GM19468 (cell line): ENCODE data around the gene KATNB1.
"Not testable (repeated sequence)": the region's sequence is repeated elsewhere in the genome, so short reads cannot be mapped to it uniquely, and the experiment has no call there.

Experiments
- ATAC-seq: cut with Tn5 transposase; IDR thresholded peaks from one replicate; pipeline ENCODE4 v1.9.1; 2021; ENCODE audit warnings: mild to moderate bottlenecking, moderate library complexity, moderate number of reproducible peaks; ENCODE audit not compliant: unreplicated experiment; ENCODE audit errors: extremely low read depth

Gene KATNB1

DNA sequence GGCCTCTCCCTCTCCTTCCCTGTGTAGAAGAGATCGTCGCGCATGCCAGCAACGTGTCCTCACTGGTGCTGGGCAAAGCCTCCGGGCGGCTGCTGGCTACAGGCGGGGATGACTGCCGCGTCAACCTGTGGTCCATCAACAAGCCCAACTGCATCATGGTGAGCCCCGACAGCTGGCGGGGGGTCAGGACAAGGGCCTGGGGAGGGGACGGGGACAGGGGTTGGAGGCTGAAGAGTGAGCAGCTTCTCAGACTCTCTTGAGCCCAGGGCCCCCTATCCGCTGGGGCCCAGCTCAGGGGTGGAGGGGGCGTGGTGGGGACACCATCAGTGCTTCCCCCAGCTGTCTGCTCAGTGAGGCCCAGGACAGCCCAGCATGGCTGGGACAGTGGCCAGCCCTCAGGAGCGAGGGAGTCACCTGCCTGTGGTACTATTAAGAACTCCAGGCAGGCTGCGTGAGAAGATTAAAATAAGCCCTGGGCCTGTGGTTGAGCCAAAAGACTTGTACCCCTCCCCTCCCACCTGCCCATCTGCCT lies 6.2 kb downstream of the KATNB1 start:
- ATAC-seq = no peak

DNA sequence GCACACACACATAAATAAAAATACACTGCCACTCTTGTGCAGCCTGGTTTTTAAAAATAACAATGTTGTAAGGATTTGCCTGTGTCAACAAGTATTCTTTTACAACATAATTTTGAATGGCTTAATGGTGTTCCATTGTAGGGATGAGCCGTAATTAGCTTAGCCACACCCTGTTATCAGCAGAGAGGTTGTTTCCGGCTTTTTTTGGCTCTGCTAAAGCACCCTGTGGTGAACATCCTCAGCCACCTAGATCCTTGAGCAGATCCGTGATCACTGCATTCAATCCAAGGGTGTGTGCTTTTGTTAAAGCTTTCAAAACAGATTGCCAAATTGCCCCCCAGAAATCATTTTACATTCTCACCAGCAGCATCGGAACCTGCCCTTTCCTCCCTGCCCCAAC lies 7.0 kb downstream of the KATNB1 start:
- no peak for ATAC-seq

DNA sequence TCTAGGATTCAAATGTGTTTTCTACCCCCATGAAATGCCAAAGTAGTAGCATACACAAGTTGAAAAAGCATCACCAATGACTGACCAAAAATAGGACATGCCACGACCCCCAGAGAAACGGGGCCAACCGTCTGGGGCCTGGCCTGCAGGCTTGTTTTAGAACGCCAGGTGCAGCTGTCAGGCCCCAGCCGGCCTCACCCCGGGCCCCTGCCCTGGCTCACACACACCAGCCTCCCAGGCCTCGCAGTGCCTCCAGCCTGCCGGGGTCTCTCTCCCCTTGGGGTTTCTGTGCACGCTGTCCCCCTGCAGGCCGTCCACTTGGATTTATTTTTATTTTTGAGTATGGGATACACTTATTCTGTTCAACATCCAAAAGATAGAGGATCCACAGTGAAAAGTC lies 7.9 kb downstream of the KATNB1 start:
- ATAC-seq = no peak

DNA sequence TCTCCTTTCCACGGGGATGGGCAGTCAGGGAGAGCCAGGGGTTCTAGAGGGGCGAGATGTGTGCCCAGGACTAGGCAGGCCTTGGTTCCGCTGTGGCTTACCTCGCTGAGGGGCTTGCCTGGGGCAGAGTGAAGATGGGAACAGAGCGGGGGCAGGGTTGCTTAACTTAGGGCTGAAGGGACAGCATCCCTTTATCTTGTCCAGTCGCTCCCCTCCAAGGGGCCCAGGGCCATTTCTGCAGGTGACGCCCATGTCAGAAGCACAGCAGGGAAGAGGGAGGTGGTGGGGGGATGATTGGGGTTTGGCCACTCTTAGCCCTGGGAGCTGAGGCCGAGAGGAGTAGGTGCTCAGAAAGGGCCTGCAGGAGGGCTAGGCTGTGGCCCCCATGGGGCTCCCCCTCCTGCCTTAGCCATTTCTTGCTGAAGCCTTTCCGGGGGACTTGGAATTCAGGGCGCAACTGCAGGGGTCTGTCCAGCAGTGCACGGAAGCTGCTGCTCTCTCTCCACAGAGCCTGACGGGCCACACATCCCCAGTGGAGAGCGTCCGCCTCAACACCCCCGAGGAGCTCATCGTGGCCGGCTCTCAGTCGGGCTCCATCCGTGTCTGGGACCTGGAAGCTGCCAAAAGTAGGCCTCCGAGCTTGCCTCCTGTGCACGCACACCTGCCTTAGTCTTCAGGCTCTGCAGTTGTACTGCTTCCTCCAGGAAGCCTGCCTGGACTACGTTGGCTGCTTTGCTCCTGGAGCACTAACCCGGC lies 8.5 kb downstream of the KATNB1 start:
- ATAC-seq = no peak

DNA sequence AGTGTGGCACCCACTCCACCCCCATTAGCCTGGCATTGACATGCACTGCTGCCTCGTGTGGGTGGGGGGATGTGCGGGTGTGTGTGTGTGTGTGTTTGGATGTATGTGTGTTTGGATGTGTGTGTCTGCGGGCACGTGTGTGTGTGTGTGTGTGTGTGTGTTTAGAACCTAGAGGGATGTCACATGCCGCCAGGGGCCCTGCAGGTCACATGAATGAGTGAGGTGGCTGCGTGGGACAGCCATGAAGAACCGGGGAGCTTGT lies 9.0 kb downstream of the KATNB1 start:
- ATAC-seq = no peak

DNA sequence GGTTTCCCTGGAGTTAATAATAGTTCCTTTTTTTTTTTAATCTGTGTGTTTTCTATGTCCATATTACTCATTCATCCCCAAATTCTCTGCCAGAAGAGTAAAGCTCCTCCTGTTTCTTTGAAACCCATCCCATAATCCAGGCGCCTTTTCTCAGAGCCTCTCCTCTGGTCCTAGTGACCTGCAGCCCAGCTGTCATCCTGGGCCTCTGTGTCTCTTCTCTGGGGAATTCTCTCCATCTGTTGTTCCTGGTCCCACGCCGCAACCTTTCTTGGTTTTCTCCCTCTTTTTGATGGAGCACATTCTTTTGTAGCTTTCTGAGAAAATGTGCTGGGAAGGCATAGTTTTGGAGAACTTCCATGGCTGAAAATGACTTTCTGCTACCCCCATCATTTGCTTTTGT lies 10.2 kb downstream of the KATNB1 start:
- ATAC-seq = no peak

DNA sequence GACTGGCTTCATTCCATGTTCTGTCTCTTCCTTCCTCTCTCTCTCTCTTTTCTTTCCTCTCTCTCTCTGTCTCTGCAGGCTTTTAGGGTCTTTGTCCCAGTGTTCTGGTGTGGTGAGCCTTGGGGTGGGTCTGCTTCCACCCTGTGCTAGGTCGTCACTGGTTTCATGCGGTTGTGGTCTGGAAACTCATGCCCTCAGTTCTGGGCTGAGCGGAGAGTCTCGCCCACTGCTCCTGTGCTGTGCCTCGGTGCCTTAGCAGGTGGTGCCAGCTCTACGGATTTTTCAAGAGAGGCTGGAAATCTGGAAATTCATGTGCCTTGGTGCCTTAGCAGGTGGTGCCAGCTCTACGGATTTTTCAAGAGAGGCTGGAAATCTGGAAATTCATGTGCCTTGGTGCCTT lies 10.7 kb downstream of the KATNB1 start:
- not testable (repeated sequence) for ATAC-seq

DNA sequence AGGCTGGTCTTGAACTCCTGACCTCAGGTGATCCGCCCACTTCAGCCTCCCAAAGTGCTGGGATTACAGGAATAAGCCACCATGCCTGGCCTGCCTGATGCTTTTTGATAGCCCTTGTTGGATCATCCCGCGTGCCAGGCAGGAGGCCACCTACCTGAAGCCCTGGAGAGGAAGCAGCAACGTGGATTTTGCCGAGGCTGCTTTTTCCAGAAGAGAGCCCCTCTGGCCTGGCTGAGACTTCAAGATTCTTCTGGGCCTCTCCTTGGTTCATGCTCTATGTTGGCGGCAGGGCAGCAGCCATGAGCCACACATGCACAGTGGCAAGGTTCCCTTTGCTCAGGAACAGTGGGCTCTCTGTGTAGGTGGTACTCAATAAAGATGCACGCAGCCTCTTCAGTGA lies 11.5 kb downstream of the KATNB1 start:
- no peak for ATAC-seq

DNA sequence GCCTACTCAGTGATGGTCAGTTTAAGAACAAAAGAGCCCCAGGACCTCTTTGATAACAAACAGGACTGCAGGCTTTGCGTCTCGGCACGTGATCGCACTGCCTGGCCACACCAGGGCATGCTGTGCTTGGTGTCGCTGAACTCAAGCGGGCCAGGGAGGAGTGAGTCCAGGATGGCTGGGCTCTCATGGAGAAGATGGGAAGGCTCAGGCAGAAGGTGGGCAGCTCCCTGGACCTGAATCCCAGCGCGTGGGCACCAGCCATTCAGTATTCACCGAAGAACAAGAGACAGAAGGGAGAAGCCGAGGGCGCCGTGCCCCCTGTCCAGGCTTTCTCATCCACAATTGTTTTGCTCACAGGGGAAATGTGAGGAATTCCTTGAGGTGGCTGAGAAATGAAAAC lies 11.9 kb downstream of the KATNB1 start:
- ATAC-seq = no peak

DNA sequence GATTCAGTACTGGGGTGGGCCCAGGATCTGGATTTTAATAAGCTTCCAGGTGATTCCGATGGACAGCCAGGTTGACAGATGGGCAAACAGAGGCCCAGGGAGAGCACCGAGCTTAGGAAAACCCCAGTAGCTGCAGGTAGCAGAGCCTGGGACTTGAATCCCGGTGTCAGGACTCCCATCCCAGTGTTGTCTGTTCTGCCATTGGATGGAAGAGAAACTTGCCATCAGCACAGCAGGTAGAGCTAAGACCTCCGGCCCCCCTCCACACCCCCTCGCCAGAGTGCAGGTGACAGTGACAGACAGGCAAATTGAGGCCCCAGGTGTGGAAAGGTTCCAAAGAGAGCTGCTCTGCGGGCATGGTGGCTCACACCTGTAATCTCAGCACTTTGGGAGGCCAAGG lies 12.4 kb downstream of the KATNB1 start:
- no peak for ATAC-seq

DNA sequence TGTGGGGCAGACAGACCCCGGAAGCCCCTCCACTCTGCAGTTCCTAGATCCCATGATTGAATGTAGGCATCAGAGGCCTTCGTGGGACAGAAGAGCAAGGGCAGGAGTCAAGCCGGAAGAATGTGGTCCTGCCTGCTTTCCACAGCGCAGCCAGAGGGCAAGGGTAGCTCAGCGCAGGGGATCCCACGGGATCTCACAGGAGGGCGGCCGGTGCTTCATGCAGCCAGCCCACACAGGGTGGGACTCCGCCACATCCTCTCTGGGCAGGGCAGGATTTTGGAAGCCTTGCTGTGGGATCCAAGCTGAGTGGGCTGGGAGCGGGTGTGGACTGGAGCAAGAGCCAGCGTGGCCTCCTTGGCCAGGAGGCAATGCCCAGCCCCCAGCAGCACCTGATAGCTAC lies 13.0 kb downstream of the KATNB1 start:
- ATAC-seq = no peak

DNA sequence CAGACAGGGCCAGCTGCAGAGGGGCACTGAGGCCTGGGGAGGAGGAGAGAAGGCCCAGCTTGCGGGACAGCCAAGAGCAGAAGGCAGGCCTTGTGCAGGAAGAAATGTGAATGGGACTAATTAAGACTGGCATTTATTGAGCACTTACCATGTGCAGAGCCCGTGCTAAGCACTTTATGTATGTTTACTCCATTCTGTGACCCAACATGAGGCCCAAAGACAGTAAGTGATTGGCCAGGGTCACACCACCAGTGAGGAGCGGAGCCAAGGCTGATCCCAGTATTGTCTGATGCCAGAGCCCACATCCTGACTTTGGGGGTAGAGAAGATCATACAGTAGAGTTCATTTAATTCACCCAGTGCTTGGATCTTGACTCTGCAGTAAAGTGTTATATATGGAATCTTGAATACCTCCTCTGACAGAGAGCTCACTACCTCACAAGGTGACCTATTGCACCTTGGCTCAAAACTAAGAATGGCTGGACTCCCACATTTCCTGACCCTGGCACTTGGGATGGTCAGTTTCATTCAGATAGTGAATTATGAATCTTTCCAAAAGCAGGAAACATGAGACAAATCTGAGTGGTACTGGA lies 13.6 kb downstream of the KATNB1 start:
- ATAC-seq = no peak

DNA sequence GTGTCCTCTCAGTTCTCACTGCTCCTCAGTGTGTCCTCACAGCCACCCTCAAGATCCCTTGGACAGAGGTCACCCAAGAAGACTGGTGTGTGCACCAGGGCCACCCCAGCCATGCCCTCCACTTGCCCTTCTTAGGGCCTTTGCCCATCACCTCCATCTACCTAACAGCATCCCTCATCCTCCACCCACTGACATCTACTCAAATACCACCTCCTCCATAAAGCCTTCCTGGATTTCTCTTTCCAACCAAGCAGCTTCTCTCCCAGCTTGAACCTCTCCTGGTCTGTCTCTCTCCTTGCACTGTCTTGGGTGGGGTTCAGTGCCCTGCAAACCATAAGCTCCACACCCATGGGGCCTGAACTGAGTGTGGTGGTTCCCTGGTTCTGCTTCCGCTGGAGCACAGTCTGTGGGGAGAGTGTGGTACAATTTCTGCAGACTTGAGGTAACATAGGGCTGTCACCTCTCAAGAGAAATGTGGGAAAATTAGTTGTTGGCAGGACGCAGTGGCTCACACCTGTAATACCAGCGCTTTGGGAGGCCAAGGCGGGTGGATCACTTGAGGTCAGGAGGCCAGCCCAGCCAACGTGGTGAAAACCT lies 14.4 kb downstream of the KATNB1 start:
- no peak for ATAC-seq

DNA sequence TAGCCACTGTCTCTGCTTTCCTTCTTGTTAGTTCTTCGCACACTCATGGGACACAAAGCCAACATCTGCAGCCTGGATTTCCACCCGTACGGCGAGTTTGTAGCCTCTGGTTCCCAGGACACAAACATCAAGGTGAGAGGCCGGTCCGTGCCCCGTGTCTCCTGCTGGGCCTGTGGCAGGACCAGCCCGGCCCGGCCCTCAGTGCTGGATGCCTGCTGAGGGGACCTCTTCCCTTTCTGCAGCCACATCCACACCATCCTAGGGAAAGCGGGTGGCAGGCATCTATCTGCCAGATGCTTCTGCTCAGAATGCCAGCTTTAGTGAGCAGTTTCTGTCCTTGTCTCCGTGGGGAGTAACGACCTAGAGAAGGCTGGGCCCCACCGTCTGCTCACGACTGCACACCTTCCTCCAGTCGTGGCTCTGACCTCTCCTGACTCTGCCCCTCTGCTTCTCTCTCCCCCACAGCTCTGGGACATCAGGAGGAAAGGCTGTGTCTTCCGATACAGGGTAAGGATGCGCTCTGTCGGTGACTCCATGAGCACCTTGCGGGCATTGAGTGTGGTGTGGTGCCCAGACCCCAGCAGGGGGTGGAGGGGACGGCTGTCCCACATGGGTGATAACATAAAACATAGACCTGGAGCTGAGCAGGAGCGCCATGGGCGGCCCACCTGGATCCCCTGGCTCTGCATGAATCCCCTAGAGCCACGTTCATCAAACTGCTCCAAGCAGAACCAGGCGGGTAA lies 15.4 kb downstream of the KATNB1 start:
- no peak for ATAC-seq

DNA sequence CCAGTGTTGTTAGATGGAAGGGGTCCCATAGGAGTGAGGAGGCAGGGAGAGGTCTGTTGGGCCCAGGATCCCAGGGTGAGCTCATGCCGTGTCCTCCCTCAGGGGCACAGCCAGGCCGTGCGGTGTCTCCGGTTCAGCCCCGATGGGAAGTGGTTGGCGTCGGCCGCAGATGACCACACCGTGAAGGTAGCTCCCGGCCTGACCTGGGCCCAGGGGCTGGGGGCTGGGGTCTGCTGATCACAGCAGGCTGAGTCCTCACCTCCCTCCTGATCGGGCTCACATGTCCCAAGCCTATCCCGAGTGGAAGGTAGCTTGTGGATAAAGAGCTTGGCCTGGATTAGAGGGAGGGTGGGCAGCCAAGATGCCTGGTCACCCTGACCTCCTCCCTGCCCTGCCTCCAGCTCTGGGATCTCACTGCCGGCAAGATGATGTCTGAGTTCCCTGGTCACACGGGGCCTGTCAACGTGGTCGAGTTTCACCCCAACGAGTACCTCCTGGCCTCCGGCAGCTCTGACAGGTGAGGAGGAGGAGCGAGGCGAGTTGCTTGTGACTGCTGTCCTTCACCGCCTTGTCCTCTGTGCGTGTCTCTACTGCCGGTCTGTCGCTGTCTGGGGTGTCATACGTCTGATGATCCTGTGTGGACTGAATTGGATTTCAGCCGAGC lies 16.1 kb downstream of the KATNB1 start:
- no peak for ATAC-seq

DNA sequence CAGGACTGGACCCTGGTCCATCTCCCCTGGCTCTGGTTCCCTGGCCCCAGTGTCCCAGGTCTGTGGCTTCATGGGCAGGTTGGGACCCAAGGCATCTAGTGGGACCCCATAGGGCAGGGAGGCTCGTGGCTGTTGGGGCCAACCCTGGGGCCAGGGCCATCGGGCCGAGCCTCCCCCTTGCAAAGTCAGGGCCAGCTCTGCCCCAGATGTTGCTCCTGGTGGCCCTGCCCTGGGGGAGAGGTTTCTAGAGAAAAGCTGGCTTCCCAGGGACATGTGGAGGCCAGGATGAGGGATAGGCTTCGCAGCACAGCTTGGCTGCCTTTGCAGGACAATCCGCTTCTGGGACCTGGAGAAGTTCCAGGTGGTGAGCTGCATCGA lies 16.6 kb downstream of the KATNB1 start:
- ATAC-seq = no peak

DNA sequence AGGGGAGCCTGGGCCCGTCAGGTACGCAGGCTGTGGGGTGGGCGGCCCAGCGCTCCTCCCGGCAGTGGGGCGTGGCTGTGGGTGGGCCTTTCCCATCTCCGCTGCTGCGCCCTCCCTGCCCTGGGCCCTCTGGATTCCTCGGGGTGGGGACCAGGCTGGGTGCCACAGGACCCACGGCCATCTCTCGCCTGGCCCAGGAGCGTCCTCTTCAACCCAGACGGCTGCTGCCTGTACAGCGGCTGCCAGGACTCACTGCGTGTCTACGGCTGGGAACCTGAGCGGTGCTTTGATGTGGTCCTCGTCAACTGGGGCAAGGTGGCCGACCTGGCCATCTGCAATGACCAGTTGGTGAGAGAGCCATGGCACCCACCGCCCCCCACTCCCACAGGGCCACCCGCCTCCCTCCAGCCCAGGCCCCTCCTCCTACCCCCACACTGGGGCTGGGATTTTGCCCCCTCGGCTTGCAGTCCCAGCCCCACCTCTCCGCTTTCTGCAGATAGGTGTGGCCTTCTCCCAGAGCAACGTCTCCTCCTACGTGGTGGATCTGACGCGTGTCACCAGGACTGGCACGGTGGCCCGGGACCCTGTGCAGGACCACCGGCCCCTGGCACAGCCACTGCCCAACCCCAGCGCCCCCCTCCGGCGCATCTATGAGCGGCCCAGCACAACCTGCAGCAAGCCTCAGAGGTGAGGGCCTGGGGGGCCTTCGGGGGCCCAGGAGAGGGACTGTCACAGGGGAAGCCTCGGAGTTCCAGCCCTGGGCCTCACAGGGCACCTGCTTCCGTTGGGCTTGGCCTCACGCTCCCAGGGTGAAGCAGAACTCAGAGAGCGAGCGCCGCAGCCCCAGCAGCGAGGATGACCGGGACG lies 17.2 kb downstream of the KATNB1 start:
- no peak for ATAC-seq

DNA sequence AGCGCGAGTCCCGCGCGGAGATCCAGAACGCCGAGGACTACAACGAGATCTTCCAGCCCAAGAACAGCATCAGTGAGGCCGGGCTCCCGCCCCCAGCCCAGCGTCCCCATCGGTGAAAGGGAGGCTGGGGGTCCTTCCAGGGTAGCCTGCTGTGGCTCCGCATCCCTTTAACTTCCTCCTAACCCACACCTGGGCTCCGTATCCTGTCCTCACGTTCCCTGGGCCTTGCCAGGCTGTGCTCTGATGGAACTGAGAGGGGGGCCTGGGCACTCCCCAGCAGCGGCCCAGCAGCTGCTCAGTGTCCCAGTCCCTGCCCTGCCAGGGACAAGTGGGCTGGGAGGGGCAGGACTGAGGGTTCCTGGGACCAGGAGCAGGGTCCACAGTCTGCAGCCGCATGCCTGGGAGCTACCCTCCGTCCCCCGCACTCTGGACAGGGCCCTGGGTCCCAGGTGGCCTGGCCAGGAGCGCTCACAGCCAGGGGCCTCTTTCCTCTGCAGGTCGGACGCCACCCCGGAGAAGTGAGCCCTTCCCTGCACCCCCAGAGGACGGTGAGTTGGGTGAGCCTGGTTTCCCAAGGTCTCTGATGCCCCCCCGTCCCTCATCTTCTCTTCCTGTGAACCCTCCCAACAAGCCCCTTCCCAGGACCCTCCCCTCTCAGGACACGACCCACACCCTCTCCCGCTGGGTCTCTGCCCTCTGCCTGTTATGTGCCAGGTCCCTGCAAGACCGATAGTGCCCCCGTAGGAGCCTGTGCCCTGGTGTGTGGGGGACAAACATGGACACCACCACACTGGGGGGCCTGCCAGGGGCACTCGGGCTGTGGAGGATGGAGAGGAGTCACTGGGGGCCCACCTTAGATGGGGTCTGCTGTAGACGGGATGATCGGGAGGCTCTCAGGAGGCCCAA lies 18.1 kb downstream of the KATNB1 start:
- ATAC-seq = no peak
